Retinal pigment epithelial cell (primary cell): ENCODE measurements around the gene TRA2B.

Experiments
- DNase-seq: peaks from one replicate; pipeline ENCODE4 v3.0.0-alpha.2; 2010; ENCODE audit warnings: low read depth
- H3K4me3 ChIP-seq: 2 replicates; pipeline ENCODE4 v1.5.1; 2011; ENCODE audit warnings: mild to moderate bottlenecking, low read length, control low read depth, moderate library complexity
- CTCF ChIP-seq: conservative IDR thresholded peaks from 2 replicates; pipeline ENCODE4 v1.5.1; 2011; ENCODE audit warnings: low read depth, low read length, control low read depth, inconsistent platforms

TRA2B gene

GRCh38 chr3:185956244-185956643, 18.4 kb upstream of the TRA2B start:
- TF ChIP-seq CTCF: no peak

GRCh38 chr3:185954366-185954723, 16.5 kb upstream of the TRA2B start:
- no peak for TF ChIP-seq CTCF
- H3K4me3 ChIP-seq: no peak overlapping the region
- no peak for DNase-seq

More at GRCh38 chr3:185956244-185956643, 18.4 kb upstream of the TRA2B start:
- no peak overlapping the region for H3K4me3 ChIP-seq
- DNase-seq: no peak

- no peak overlapping the region for H3K4me3 ChIP-seq
- no peak for DNase-seq
- no peak for TF ChIP-seq CTCF
Observed at GRCh38 chr3:185950728-185951127, 12.9 kb upstream of the TRA2B start.

- no peak overlapping the region for H3K4me3 ChIP-seq
- no peak for TF ChIP-seq CTCF
- DNase-seq: no peak
Observed at GRCh38 chr3:185949515-185949914, 11.7 kb upstream of the TRA2B start.

- no peak overlapping the region for H3K4me3 ChIP-seq
- TF ChIP-seq CTCF: no peak
- no peak for DNase-seq
Observed at GRCh38 chr3:185948292-185948691, 10.5 kb upstream of the TRA2B start.

GRCh38 chr3:185943760-185944106, 5.9 kb upstream of the TRA2B start:
- no peak overlapping the region for H3K4me3 ChIP-seq
- no peak for TF ChIP-seq CTCF
- no peak for DNase-seq

- no peak overlapping the region for H3K4me3 ChIP-seq
- DNase-seq: no peak
- peak; percentile 100 for TF ChIP-seq CTCF
Observed at GRCh38 chr3:185942907-185943759, 5.3 kb upstream of the TRA2B start.
